Hepatocyte (in vitro differentiated cells): ENCODE data around the gene CAMTA2. TPM values are rescaled to one million over a fixed set of nuclear protein-coding genes. Genes with fewer than 3 reads are reported as not detected.

Source experiments
- DNase-seq: peaks from one replicate; pipeline ENCODE4 v3.0.0-alpha.2; 2016; ENCODE audit warnings: low spot score
- H2AFZ ChIP-seq: fragments of 200-600 bp; sonication (generic); 2 replicates; pipeline ENCODE4 v1.6.0; 2016; ENCODE audit warnings: antibody characterized with exemption, mild to moderate bottlenecking
- H3K27ac ChIP-seq: fragments of 200-600 bp; sonication (generic); 2 replicates; pipeline ENCODE4 v1.5.1; 2016; ENCODE audit warnings: mild to moderate bottlenecking
- H3K27me3 ChIP-seq: fragments of 200-600 bp; sonication (generic); 2 replicates; pipeline ENCODE4 v1.6.1; 2016
- H3K36me3 ChIP-seq: fragments of 200-600 bp; sonication (generic); replicated peaks from 2 replicates; pipeline ENCODE4 v1.5.1; 2016; ENCODE audit warnings: low read depth; ENCODE audit not compliant: insufficient read depth
- H3K4me1 ChIP-seq: fragments of 200-600 bp; sonication (generic); 2 replicates; pipeline ENCODE4 v1.5.1; 2016; ENCODE audit warnings: mild to moderate bottlenecking, moderate library complexity; ENCODE audit not compliant: insufficient read depth
- H3K4me2 ChIP-seq: fragments of 200-600 bp; sonication (generic); 2 replicates; pipeline ENCODE4 v1.6.0; 2016
- H3K4me3 ChIP-seq: fragments of 200-600 bp; sonication (generic); 2 replicates; pipeline ENCODE4 v1.5.1; 2016; ENCODE audit warnings: mild to moderate bottlenecking
- H3K79me2 ChIP-seq: fragments of 200-600 bp; sonication (generic); 2 replicates; pipeline ENCODE4 v1.6.0; 2017; ENCODE audit warnings: mild to moderate bottlenecking
- H3K9me2 ChIP-seq: fragments of 200-600 bp; sonication (generic); replicated peaks from 2 replicates; pipeline ENCODE4 v1.6.0; 2017; ENCODE audit warnings: mild to moderate bottlenecking; ENCODE audit not compliant: insufficient read depth
- H3K9me3 ChIP-seq: fragments of 200-600 bp; sonication (generic); 2 replicates; pipeline ENCODE4 v1.5.1; 2016; ENCODE audit warnings: low read depth, mild to moderate bottlenecking
- H4K20me1 ChIP-seq: fragments of 200-600 bp; sonication (generic); 2 replicates; pipeline ENCODE4 v1.6.0; 2016; ENCODE audit warnings: mild to moderate bottlenecking; ENCODE audit not compliant: insufficient read depth, poor library complexity, severe bottlenecking
- CTCF ChIP-seq: fragments of 200-600 bp; sonication (generic); IDR thresholded peaks from 2 replicates; pipeline ENCODE4 v1.5.1; 2016; ENCODE audit warnings: antibody characterized with exemption, mild to moderate bottlenecking; ENCODE audit not compliant: poor library complexity
- EZH2 ChIP-seq: fragments of 200-600 bp; sonication (generic); IDR thresholded peaks from 2 replicates; pipeline ENCODE4 v1.6.1; 2016; ENCODE audit warnings: antibody characterized with exemption, mild to moderate bottlenecking, borderline replicate concordance
- EZH2phosphoT487 ChIP-seq: fragments of 200-600 bp; sonication (generic); IDR thresholded peaks from one replicate; pipeline ENCODE4 v1.6.1; 2018; ENCODE audit warnings: antibody characterized with exemption, mild to moderate bottlenecking, low read depth, moderate library complexity; ENCODE audit not compliant: unreplicated experiment, severe bottlenecking
- WGBS: methylation state at CpG from one replicate; pipeline ENCODE4 v1.1.6; 2016; ENCODE audit warnings: low lambda C conversion rate; ENCODE audit errors: missing lambda C conversion rate; 5-methylcytosine and 5-hydroxymethylcytosine counted together
- polyA plus RNA-seq: library from polyadenylated mRNA; unstranded; fragments of >200 nt; fragmentation: Nextera tagmentation; extraction: Ambion mirVana; gene quantifications from 2 replicates; pipeline ENCODE4 v1.2.1, GENCODE V29; 2016
- total RNA-seq: library from RNA; depleted of rRNA; stranded (reverse); fragments of >200 nt; gene quantifications from 2 replicates; pipeline ENCODE4 v1.2.3, GENCODE V29; 2014

Gene CAMTA2
- total and polyA plus RNA-seq, 2 experiments from 2014 or later: 12.5 to 45.6 TPM

GRCh38 chr17:4997302-4998026 lies 10.0 kb upstream of the CAMTA2 start, which contains the start of the genes INCA1 and KIF1C:
TSS of gene INCA1 (minus strand) at chr17:4997522. CDS start at chr17:4994437, 3,085 bp downstream.
TSS of gene KIF1C (plus strand) at chr17:4997950. CDS start at chr17:5000247, 2,297 bp downstream.
- Histone ChIP-seq H3K27ac (peak within 1 kb of the TSS; percentile 87), H3K9me2 (no peaks in the 10 kb centered on the region), H3K9me3 (no peaks in the 10 kb centered on the region), H3K4me1 (peaks cover 18% of the 10 kb centered on the region), H3K79me2 (peaks cover 28% of the 10 kb centered on the region), H4K20me1 (peaks cover 12% of the 10 kb centered on the region), H2AFZ (peak within 1 kb of the TSS; percentile 72), H3K36me3 (no peaks in the 10 kb centered on the region), H3K4me2 (peak within 1 kb of the TSS; percentile 94), H3K4me3 (peak within 1 kb of the TSS; percentile 98), H3K27me3 (no peaks in the 10 kb centered on the region)
- TF ChIP-seq EZH2 (no peak), CTCF (no peak), EZH2phosphoT487 (no peak)
- 0% methylated on average over 24 of the region's 93 CpGs for WGBS
- DNase-seq: peak; percentile 98

GRCh38 chr17:4994081-4994595 lies 6.7 kb upstream of the CAMTA2 start:
- Histone ChIP-seq H2AFZ (no peak overlapping the region), H3K4me1 (peaks cover 5% of the 10 kb centered on the region), H3K27ac (no peak overlapping the region), H3K9me2 (no peaks in the 10 kb centered on the region), H3K9me3 (no peaks in the 10 kb centered on the region), H3K4me2 (no peak overlapping the region), H4K20me1 (no peaks in the 10 kb centered on the region), H3K36me3 (no peaks in the 10 kb centered on the region), H3K79me2 (peaks cover 11% of the 10 kb centered on the region), H3K4me3 (no peak overlapping the region), H3K27me3 (no peaks in the 10 kb centered on the region)
- WGBS: 86% methylated on average over 6 of the region's 6 CpGs
- TF ChIP-seq CTCF: no peak
- TF ChIP-seq EZH2: no peak
- no peak for TF ChIP-seq EZH2phosphoT487
- DNase-seq: no peak

- Histone ChIP-seq H3K36me3 (no peaks in the 10 kb centered on the region), H3K27me3 (no peaks in the 10 kb centered on the region), H2AFZ (peak overlapping the region; percentile 81), H4K20me1 (no peaks in the 10 kb centered on the region), H3K9me2 (no peaks in the 10 kb centered on the region), H3K27ac (peak overlapping the region; percentile 84), H3K79me2 (peaks cover 12% of the 10 kb centered on the region), H3K9me3 (no peaks in the 10 kb centered on the region), H3K4me3 (peak overlapping the region; percentile 73), H3K4me2 (peak overlapping the region; percentile 92), H3K4me1 (peaks cover 10% of the 10 kb centered on the region)
- 24% methylated on average over 28 of the region's 30 CpGs for WGBS
- no peak for DNase-seq
- no peak for TF ChIP-seq EZH2
- no peak for TF ChIP-seq EZH2phosphoT487
- no peak for TF ChIP-seq CTCF
These were observed 492 bp upstream of the CAMTA2 start for GRCh38 chr17:4987767-4988567.
